Hepatocyte (in vitro differentiated cells): ENCODE data around the gene EDEM1. TPM values are rescaled to one million over a fixed set of nuclear protein-coding genes. Genes with fewer than 3 reads are reported as not detected.

Source experiments
- DNase-seq: peaks from one replicate; pipeline ENCODE4 v3.0.0-alpha.2; 2016; ENCODE audit warnings: low spot score
- H2AFZ ChIP-seq: fragments of 200-600 bp; sonication (generic); 2 replicates; pipeline ENCODE4 v1.6.0; 2016; ENCODE audit warnings: antibody characterized with exemption, mild to moderate bottlenecking
- H3K27ac ChIP-seq: fragments of 200-600 bp; sonication (generic); 2 replicates; pipeline ENCODE4 v1.5.1; 2016; ENCODE audit warnings: mild to moderate bottlenecking
- H3K27me3 ChIP-seq: fragments of 200-600 bp; sonication (generic); 2 replicates; pipeline ENCODE4 v1.6.1; 2016
- H3K36me3 ChIP-seq: fragments of 200-600 bp; sonication (generic); replicated peaks from 2 replicates; pipeline ENCODE4 v1.5.1; 2016; ENCODE audit warnings: low read depth; ENCODE audit not compliant: insufficient read depth
- H3K4me1 ChIP-seq: fragments of 200-600 bp; sonication (generic); 2 replicates; pipeline ENCODE4 v1.5.1; 2016; ENCODE audit warnings: mild to moderate bottlenecking, moderate library complexity; ENCODE audit not compliant: insufficient read depth
- H3K4me2 ChIP-seq: fragments of 200-600 bp; sonication (generic); 2 replicates; pipeline ENCODE4 v1.6.0; 2016
- H3K4me3 ChIP-seq: fragments of 200-600 bp; sonication (generic); 2 replicates; pipeline ENCODE4 v1.5.1; 2016; ENCODE audit warnings: mild to moderate bottlenecking
- H3K79me2 ChIP-seq: fragments of 200-600 bp; sonication (generic); 2 replicates; pipeline ENCODE4 v1.6.0; 2017; ENCODE audit warnings: mild to moderate bottlenecking
- H3K9me2 ChIP-seq: fragments of 200-600 bp; sonication (generic); replicated peaks from 2 replicates; pipeline ENCODE4 v1.6.0; 2017; ENCODE audit warnings: mild to moderate bottlenecking; ENCODE audit not compliant: insufficient read depth
- H3K9me3 ChIP-seq: fragments of 200-600 bp; sonication (generic); 2 replicates; pipeline ENCODE4 v1.5.1; 2016; ENCODE audit warnings: low read depth, mild to moderate bottlenecking
- H4K20me1 ChIP-seq: fragments of 200-600 bp; sonication (generic); 2 replicates; pipeline ENCODE4 v1.6.0; 2016; ENCODE audit warnings: mild to moderate bottlenecking; ENCODE audit not compliant: insufficient read depth, poor library complexity, severe bottlenecking
- CTCF ChIP-seq: fragments of 200-600 bp; sonication (generic); IDR thresholded peaks from 2 replicates; pipeline ENCODE4 v1.5.1; 2016; ENCODE audit warnings: antibody characterized with exemption, mild to moderate bottlenecking; ENCODE audit not compliant: poor library complexity
- EZH2 ChIP-seq: fragments of 200-600 bp; sonication (generic); IDR thresholded peaks from 2 replicates; pipeline ENCODE4 v1.6.1; 2016; ENCODE audit warnings: antibody characterized with exemption, mild to moderate bottlenecking, borderline replicate concordance
- EZH2phosphoT487 ChIP-seq: fragments of 200-600 bp; sonication (generic); IDR thresholded peaks from one replicate; pipeline ENCODE4 v1.6.1; 2018; ENCODE audit warnings: antibody characterized with exemption, mild to moderate bottlenecking, low read depth, moderate library complexity; ENCODE audit not compliant: unreplicated experiment, severe bottlenecking
- WGBS: methylation state at CpG from one replicate; pipeline ENCODE4 v1.1.6; 2016; ENCODE audit warnings: low lambda C conversion rate; ENCODE audit errors: missing lambda C conversion rate; 5-methylcytosine and 5-hydroxymethylcytosine counted together
- polyA plus RNA-seq: library from polyadenylated mRNA; unstranded; fragments of >200 nt; fragmentation: Nextera tagmentation; extraction: Ambion mirVana; gene quantifications from 2 replicates; pipeline ENCODE4 v1.2.1, GENCODE V29; 2016
- total RNA-seq: library from RNA; depleted of rRNA; stranded (reverse); fragments of >200 nt; gene quantifications from 2 replicates; pipeline ENCODE4 v1.2.3, GENCODE V29; 2014

Gene EDEM1
- total and polyA plus RNA-seq, 2 experiments from 2014 or later = 18.5 to 58.3 TPM

- 79% methylated on average over 5 of the region's 5 CpGs for WGBS
- Histone ChIP-seq H3K4me1 (no peaks in the 10 kb centered on the region), H3K36me3 (peaks cover 10% of the 10 kb centered on the region), H3K9me2 (no peaks in the 10 kb centered on the region), H3K27me3 (no peaks in the 10 kb centered on the region), H3K4me3 (no peak overlapping the region), H4K20me1 (no peaks in the 10 kb centered on the region), H2AFZ (no peak overlapping the region), H3K27ac (peak overlapping the region; percentile 61), H3K9me3 (no peaks in the 10 kb centered on the region), H3K4me2 (no peak overlapping the region), H3K79me2 (no peaks in the 10 kb centered on the region)
- peak; percentile 50 for DNase-seq
- no peak for TF ChIP-seq EZH2phosphoT487
- TF ChIP-seq EZH2 = no peak
- TF ChIP-seq CTCF = no peak
These were observed 23.4 kb downstream of the EDEM1 start for GRCh38 chr3:5210926-5211325.

- no peak for TF ChIP-seq CTCF
- TF ChIP-seq EZH2 = no peak
- no peak for TF ChIP-seq EZH2phosphoT487
- no peak overlapping the region for H3K4me2 ChIP-seq
These were observed 25.4 kb downstream of the EDEM1 start for GRCh38 chr3:5212628-5213573.

GRCh38 chr3:5213574-5213966 is 26.1 kb downstream of the EDEM1 start:
- Histone ChIP-seq H3K27me3 (no peaks in the 10 kb centered on the region), H3K9me3 (no peaks in the 10 kb centered on the region), H3K9me2 (no peaks in the 10 kb centered on the region), H2AFZ (no peak overlapping the region), H3K79me2 (no peaks in the 10 kb centered on the region), H4K20me1 (no peaks in the 10 kb centered on the region), H3K4me3 (no peak overlapping the region), H3K36me3 (peaks cover 9% of the 10 kb centered on the region), H3K4me2 (no peak overlapping the region), H3K27ac (no peak overlapping the region), H3K4me1 (no peaks in the 10 kb centered on the region)
- no peak for DNase-seq
- WGBS = 70% methylated on average over 7 of the region's 7 CpGs
- TF ChIP-seq EZH2 (no peak), EZH2phosphoT487 (no peak), CTCF (no peak)

More at GRCh38 chr3:5212628-5213573, 25.4 kb downstream of the EDEM1 start:
- no peaks in the 10 kb centered on the region for H3K79me2 ChIP-seq
- H3K4me3 ChIP-seq = no peak overlapping the region
- H3K9me2 ChIP-seq = no peaks in the 10 kb centered on the region
- H3K9me3 ChIP-seq = no peaks in the 10 kb centered on the region
- no peaks in the 10 kb centered on the region for H3K4me1 ChIP-seq
- 88% methylated on average over 9 of the region's 9 CpGs for WGBS
- H3K27me3 ChIP-seq = no peaks in the 10 kb centered on the region
- peaks cover 10% of the 10 kb centered on the region for H3K36me3 ChIP-seq
- H2AFZ ChIP-seq = no peak overlapping the region
- DNase-seq = no peak
- H3K27ac ChIP-seq = no peak overlapping the region
- no peaks in the 10 kb centered on the region for H4K20me1 ChIP-seq
